ENCODE data around the gene DPH2. TPM values are rescaled to one million over a fixed set of nuclear protein-coding genes. Genes with fewer than 3 reads are reported as not detected.

The DPH2 gene
- total RNA-seq, 4 donors from 2014 or later: 23.5 to 41.9 (median 32.5) TPM

DNA sequence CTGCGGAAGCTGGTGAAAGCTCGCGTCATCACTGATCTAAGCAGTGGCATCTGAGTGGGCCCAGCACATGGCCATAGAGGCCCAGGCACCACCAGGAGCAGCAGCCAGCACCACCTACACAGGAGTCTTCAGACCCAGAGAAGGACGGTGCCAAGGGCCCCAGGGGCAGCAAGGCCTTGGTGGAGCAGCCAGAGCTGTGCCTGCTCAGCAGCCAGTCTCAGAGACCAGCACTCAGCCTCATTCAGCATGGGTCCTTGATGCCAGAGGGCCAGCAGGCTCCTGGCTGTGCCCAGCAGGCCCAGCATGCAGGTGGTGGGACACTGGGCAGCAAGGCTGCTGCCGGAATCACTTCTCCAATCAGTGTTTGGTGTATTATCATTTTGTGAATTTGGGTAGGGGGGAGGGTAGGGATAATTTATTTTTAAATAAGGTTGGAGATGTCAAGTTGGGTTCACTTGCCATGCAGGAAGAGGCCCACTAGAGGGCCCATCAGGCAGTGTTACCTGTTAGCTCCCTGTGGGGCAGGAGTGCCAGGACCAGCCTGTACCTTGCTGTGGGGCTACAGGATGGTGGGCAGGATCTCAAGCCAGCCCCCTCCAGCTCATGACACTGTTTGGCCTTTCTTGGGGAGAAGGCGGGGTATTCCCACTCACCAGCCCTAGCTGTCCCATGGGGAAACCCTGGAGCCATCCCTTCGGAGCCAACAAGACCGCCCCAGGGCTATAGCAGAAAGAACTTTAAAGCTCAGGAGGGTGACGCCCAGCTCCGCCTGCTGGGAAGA, 39.5 kb upstream of the DPH2 start:
- TF ChIP-seq POLR2A (IDR thresholded peaks at IDR 0.05) (no peak), EP300 (IDR thresholded peaks at IDR 0.05) (no peak), CTCF (IDR thresholded peaks at IDR 0.05) (no peak), POLR2AphosphoS5 (IDR thresholded peaks at IDR 0.05) (no peak)
- H3K36me3 ChIP-seq: peaks cover 0 to 32% of the 10 kb centered on the region in 2 donors
- no peaks in the 10 kb centered on the region for H3K9me3 ChIP-seq
- 76 to 94% methylated on average over 3 to 5 of the region's 10 CpGs for WGBS, 2 donors (ENCODE audit: low coverage in 1 of 2)
- H3K4me1 ChIP-seq: peaks cover 0 to 27% (median 11%) of the 10 kb centered on the region in 3 donors
- ATAC-seq: no peak
- H3K4me3 ChIP-seq: no peak overlapping the region
- peaks cover 12% of the 10 kb centered on the region for H3K27me3 ChIP-seq
- no peak overlapping the region for H3K27ac ChIP-seq

- H3K27ac ChIP-seq: no peak overlapping the region
- no peak for ATAC-seq
- no peak overlapping the region for H3K4me3 ChIP-seq
- H3K9me3 ChIP-seq: no peaks in the 10 kb centered on the region
- TF ChIP-seq POLR2A (IDR thresholded peaks at IDR 0.05) (no peak), POLR2AphosphoS5 (IDR thresholded peaks at IDR 0.05) (no peak), CTCF (IDR thresholded peaks at IDR 0.05) (no peak), EP300 (IDR thresholded peaks at IDR 0.05) (no peak)
- no CpG with 5 or more reads among the region's 4 CpGs for WGBS, 2 donors (ENCODE audit: low coverage in 1 of 2)
- H3K36me3 ChIP-seq: peaks cover 0 to 26% of the 10 kb centered on the region in 2 donors
- H3K4me1 ChIP-seq: peaks cover 0 to 33% (median 14%) of the 10 kb centered on the region in 3 donors
- H3K27me3 ChIP-seq: peaks cover 12% of the 10 kb centered on the region
Observed at GRCh38 chr1:43930949-43931275, 38.9 kb upstream of the DPH2 start.

GRCh38 chr1:43931711-43932660, 37.8 kb upstream of the DPH2 start:
- peaks cover 0 to 18% of the 10 kb centered on the region in 2 donors for H3K36me3 ChIP-seq
- no peak overlapping the region for H3K27ac ChIP-seq
- peaks cover 0 to 42% (median 20%) of the 10 kb centered on the region in 3 donors for H3K4me1 ChIP-seq
- H3K4me3 ChIP-seq: no peak overlapping the region
- H3K27me3 ChIP-seq: peaks cover 12% of the 10 kb centered on the region
- no peak for ATAC-seq
- no peaks in the 10 kb centered on the region for H3K9me3 ChIP-seq
- TF ChIP-seq POLR2AphosphoS5 (IDR thresholded peaks at IDR 0.05) (no peak), EP300 (IDR thresholded peaks at IDR 0.05) (no peak), POLR2A (IDR thresholded peaks at IDR 0.05) (no peak), CTCF (IDR thresholded peaks at IDR 0.05) (no peak)
- 90 to 96% methylated on average over 5 of the region's 13 CpGs for WGBS, 2 donors (ENCODE audit: low coverage in 1 of 2)

DNA sequence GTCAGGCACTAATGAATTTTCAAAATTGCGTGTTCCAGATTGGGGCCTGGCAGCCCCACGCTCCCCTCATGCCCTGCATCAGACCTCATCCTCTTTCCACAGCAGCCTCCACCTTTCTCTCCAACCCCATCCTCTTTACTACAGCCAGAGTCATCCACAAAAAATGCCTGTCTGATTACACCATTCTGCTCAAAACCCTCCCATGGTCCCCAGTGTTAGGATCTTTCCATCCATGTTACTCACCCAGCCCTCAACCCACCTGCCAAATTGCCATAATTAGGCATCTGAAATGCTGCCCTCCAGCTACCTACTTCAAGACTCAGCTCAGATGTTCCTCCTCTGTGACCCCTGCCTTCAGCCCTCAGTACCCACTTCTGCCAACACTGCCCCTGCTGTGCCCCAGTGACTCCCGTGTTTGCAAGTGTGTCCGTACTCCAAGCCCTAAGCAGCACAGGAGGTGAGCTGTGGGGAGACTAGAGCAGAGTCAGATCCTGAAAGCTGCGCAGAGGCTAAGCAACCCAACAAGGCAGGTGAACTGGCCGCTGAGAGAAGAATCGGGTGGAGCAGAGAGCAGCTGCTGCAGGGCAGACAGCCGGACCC, 36.9 kb upstream of the DPH2 start:
- H3K4me1 ChIP-seq: peaks cover 0 to 43% (median 20%) of the 10 kb centered on the region in 3 donors
- no peak for ATAC-seq
- peak overlapping the region in 2 of 4 donors; percentile 39 to 61 for H3K27ac ChIP-seq
- peak overlapping the region; percentile 17 to 51 for H3K4me3 ChIP-seq
- 37 to 67% methylated on average over 3 to 6 of the region's 8 CpGs for WGBS, 2 donors (ENCODE audit: low coverage in 1 of 2)
- no peaks in the 10 kb centered on the region for H3K9me3 ChIP-seq
- peaks cover 12% of the 10 kb centered on the region for H3K27me3 ChIP-seq
- TF ChIP-seq POLR2AphosphoS5 (IDR thresholded peaks at IDR 0.05): no peak
- TF ChIP-seq EP300 (IDR thresholded peaks at IDR 0.05): no peak
- TF ChIP-seq POLR2A (IDR thresholded peaks at IDR 0.05): no peak
- TF ChIP-seq CTCF (IDR thresholded peaks at IDR 0.05): no peak
- H3K36me3 ChIP-seq: peaks cover 0 to 18% of the 10 kb centered on the region in 2 donors

Measured in gastroesophageal sphincter (tissue), 4 donors.